ENCODE data around the gene ZNF692.

The ZNF692 gene

GRCh38 chr1:248808876-248809275, 50.0 kb downstream of the ZNF692 start:
- H3K9me2 ChIP-seq (replicated peaks; ENCODE audit: insufficient read depth, low read length): no peaks in the 10 kb centered on the region
- no peaks in the 10 kb centered on the region for H3K27me3 ChIP-seq (ENCODE audit: low read length)
- H3K9me3 ChIP-seq (ENCODE audit: insufficient read depth, low read length): no peaks in the 10 kb centered on the region
- no peak overlapping the region for H3K27ac ChIP-seq (ENCODE audit: low read depth, low read length)
- H3K4me2 ChIP-seq (ENCODE audit: low read depth, low read length, poor library complexity, severe bottlenecking): no peak overlapping the region
- H3K79me2 ChIP-seq (ENCODE audit: insufficient read depth, low read length): no peaks in the 10 kb centered on the region
- H4K20me1 ChIP-seq (ENCODE audit: low read depth, low read length): no peaks in the 10 kb centered on the region
- H3K9ac ChIP-seq (ENCODE audit: low read length): no peak overlapping the region
- H3K4me3 ChIP-seq (ENCODE audit: insufficient read depth, low read length, poor library complexity, severe bottlenecking): no peak overlapping the region
- H3F3A ChIP-seq (ENCODE audit: insufficient read depth): no peaks in the 10 kb centered on the region
- no peak for TF ChIP-seq EZH2phosphoT487 (conservative IDR thresholded peaks at IDR 0.05; ENCODE audit: low read length)
- no peaks in the 10 kb centered on the region for H3K36me3 ChIP-seq (ENCODE audit: low read length)
- H2AFZ ChIP-seq (ENCODE audit: low read depth, low read length, severe bottlenecking): no peak overlapping the region

DNA sequence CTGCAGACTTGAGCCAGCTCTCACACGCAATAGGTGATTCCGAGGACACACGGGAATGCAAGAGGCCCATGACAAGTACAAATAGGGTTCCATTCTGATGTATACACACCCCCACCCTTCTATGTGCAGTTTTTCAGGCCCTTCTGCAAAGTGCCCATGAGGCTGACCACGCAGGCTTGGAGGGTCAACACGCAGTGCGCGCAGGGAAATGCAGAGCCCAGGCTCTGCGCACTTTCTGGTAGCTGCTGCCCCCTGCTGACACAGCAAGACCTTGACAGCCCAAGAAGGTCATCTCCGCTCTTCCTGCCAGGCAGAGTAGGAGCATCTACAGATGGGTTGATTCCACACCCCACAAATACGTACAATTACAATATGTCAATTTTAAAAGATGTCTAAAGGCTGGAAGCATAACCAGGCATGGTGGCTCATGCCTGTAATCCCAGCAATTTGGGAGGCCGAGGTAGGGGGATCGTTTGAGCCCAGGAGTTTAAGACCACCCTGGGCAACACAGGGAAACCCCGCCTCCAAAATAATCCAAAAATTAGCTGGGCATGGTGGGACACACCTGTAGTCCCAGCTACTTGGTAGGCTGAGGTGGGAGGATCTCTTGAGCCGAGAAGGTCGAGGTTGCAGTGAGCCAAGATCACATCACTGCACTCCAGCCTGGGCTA, 51.7 kb downstream of the ZNF692 start:
- H3K4me2 ChIP-seq (ENCODE audit: low read depth, low read length, poor library complexity, severe bottlenecking): no peak overlapping the region

DNA sequence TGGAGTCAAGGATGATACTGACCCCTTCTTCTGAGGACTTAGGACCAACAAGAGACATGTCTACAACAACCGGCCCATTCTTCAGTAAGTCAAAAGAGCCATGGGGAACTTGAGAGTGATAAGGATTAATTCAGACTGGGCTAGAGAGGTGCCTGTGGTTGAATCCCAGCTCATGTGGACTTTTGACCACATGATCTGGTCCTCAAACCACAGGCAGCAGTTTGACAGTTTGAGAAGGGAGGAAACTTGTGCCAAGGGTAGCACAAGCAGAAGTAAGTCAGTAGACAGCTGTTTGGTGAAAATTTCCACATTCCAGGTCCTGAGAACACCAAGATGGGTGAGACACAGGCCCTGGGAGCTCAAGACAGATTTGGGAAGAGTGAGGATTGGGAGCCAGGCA, 53.0 kb downstream of the ZNF692 start:
- H3K4me3 ChIP-seq (ENCODE audit: insufficient read depth, low read length, poor library complexity, severe bottlenecking): no peak overlapping the region
- no peaks in the 10 kb centered on the region for H3K27me3 ChIP-seq (ENCODE audit: low read length)
- H3K36me3 ChIP-seq (ENCODE audit: low read length): no peaks in the 10 kb centered on the region
- no peaks in the 10 kb centered on the region for H4K20me1 ChIP-seq (ENCODE audit: low read depth, low read length)
- H3K27ac ChIP-seq (ENCODE audit: low read depth, low read length): no peak overlapping the region
- no peaks in the 10 kb centered on the region for H3K9me2 ChIP-seq (replicated peaks; ENCODE audit: insufficient read depth, low read length)
- no peak overlapping the region for H3K9ac ChIP-seq (ENCODE audit: low read length)
- H3K9me3 ChIP-seq (ENCODE audit: insufficient read depth, low read length): no peaks in the 10 kb centered on the region
- no peak overlapping the region for H3K4me2 ChIP-seq (ENCODE audit: low read depth, low read length, poor library complexity, severe bottlenecking)
- no peak overlapping the region for H2AFZ ChIP-seq (ENCODE audit: low read depth, low read length, severe bottlenecking)
- H3F3A ChIP-seq (ENCODE audit: insufficient read depth): no peaks in the 10 kb centered on the region
- TF ChIP-seq CTCF (IDR thresholded peaks at IDR 0.05; ENCODE audit: insufficient read depth, low read length, poor library complexity, severe bottlenecking) (no peak), EZH2phosphoT487 (conservative IDR thresholded peaks at IDR 0.05; ENCODE audit: low read length) (no peak)
- no peaks in the 10 kb centered on the region for H3K79me2 ChIP-seq (ENCODE audit: insufficient read depth, low read length)

More for the DNA sequence above, 51.7 kb downstream of the ZNF692 start:
- Histone ChIP-seq H3K4me3 (ENCODE audit: insufficient read depth, low read length, poor library complexity, severe bottlenecking) (no peak overlapping the region), H3K9ac (ENCODE audit: low read length) (no peak overlapping the region), H4K20me1 (ENCODE audit: low read depth, low read length) (no peaks in the 10 kb centered on the region), H2AFZ (ENCODE audit: low read depth, low read length, severe bottlenecking) (no peak overlapping the region), H3K27ac (ENCODE audit: low read depth, low read length) (no peak overlapping the region), H3K79me2 (ENCODE audit: insufficient read depth, low read length) (no peaks in the 10 kb centered on the region), H3K9me3 (ENCODE audit: insufficient read depth, low read length) (no peaks in the 10 kb centered on the region), H3F3A (ENCODE audit: insufficient read depth) (no peaks in the 10 kb centered on the region), H3K36me3 (ENCODE audit: low read length) (no peaks in the 10 kb centered on the region), H3K9me2 (replicated peaks; ENCODE audit: insufficient read depth, low read length) (no peaks in the 10 kb centered on the region), H3K27me3 (ENCODE audit: low read length) (no peaks in the 10 kb centered on the region)
- TF ChIP-seq EZH2phosphoT487 (conservative IDR thresholded peaks at IDR 0.05; ENCODE audit: low read length): no peak
- peak; percentile 78 for TF ChIP-seq CTCF (IDR thresholded peaks at IDR 0.05; ENCODE audit: insufficient read depth, low read length, poor library complexity, severe bottlenecking)

Data from SU-DHL-6 (cell line).